ENCODE results near the gene SEL1L3. TPM values are rescaled to one million over a fixed set of nuclear protein-coding genes. Genes with fewer than 3 reads are reported as not detected.

The SEL1L3 gene
- total and polyA plus RNA-seq, 2 donors (not counting 1 experiment from before 2014, with no cell fraction given), result 13.2 to 56.3 TPM

- no peaks in the 10 kb centered on the region for H4K20me1 ChIP-seq (ENCODE audit: control insufficient read depth, extremely low read depth, insufficient read depth, low read length)
- H3K79me2 ChIP-seq (ENCODE audit: control insufficient read depth, insufficient read depth, low read length), result no peaks in the 10 kb centered on the region
- no peak for TF ChIP-seq CTCF (conservative IDR thresholded peaks at IDR 0.05 in 1 of 2, IDR thresholded peaks at IDR 0.05 in 1 of 2; ENCODE audit: low read depth in 1 of 2, low read length in 2 of 2)
- no peak for TF ChIP-seq EZH2 (IDR thresholded peaks at IDR 0.05; ENCODE audit: low read length, missing control alignments)
- H3K9ac ChIP-seq (ENCODE audit: insufficient read depth, low read length), result no peak overlapping the region
- H3K4me1 ChIP-seq (ENCODE audit: control insufficient read depth, extremely low read depth, insufficient read depth, low read length), result no peaks in the 10 kb centered on the region
- no peak overlapping the region for H3K4me2 ChIP-seq (ENCODE audit: extremely low read depth, insufficient read depth, low read length)
- H3K27me3 ChIP-seq (ENCODE audit: control insufficient read depth, insufficient read depth, low read length), result no peaks in the 10 kb centered on the region
- H3K27ac ChIP-seq (ENCODE audit: insufficient read depth, low read length), result no peak overlapping the region
- no peak overlapping the region for H2AFZ ChIP-seq (ENCODE audit: low read length)
- H3K36me3 ChIP-seq (ENCODE audit: control insufficient read depth, insufficient read depth, low read length), result no peaks in the 10 kb centered on the region
- H3K4me3 ChIP-seq (replicated peaks in 1 of 4; ENCODE audit: control extremely low read depth in 1 of 4, insufficient read depth in 1 of 4, low read depth in 3 of 4, low read length in 4 of 4), result no peak overlapping the region
- DNase-seq (ENCODE audit: low read depth in 2 of 2), result no peak
- no peaks in the 10 kb centered on the region for H3K9me3 ChIP-seq (ENCODE audit: control insufficient read depth, insufficient read depth, low read depth, low read length)
Observed at GRCh38 chr4:25809996-25810395, 52.8 kb downstream of the SEL1L3 start.

GRCh38 chr4:25807102-25807728, 55.6 kb downstream of the SEL1L3 start:
- no peak overlapping the region for H3K4me2 ChIP-seq (ENCODE audit: extremely low read depth, insufficient read depth, low read length)
- no peaks in the 10 kb centered on the region for H4K20me1 ChIP-seq (ENCODE audit: control insufficient read depth, extremely low read depth, insufficient read depth, low read length)
- no peak overlapping the region for H3K9ac ChIP-seq (ENCODE audit: insufficient read depth, low read length)
- H3K4me1 ChIP-seq (ENCODE audit: control insufficient read depth, extremely low read depth, insufficient read depth, low read length), result no peaks in the 10 kb centered on the region
- H3K36me3 ChIP-seq (ENCODE audit: control insufficient read depth, insufficient read depth, low read length), result no peaks in the 10 kb centered on the region
- DNase-seq (ENCODE audit: low read depth in 2 of 2), result no peak
- H3K9me3 ChIP-seq (ENCODE audit: control insufficient read depth, insufficient read depth, low read depth, low read length), result no peaks in the 10 kb centered on the region
- TF ChIP-seq CTCF (conservative IDR thresholded peaks at IDR 0.05 in 1 of 2, IDR thresholded peaks at IDR 0.05 in 1 of 2; ENCODE audit: low read depth in 1 of 2, low read length in 2 of 2) (no peak), EZH2 (IDR thresholded peaks at IDR 0.05; ENCODE audit: low read length, missing control alignments) (no peak)
- no peak overlapping the region for H3K27ac ChIP-seq (ENCODE audit: insufficient read depth, low read length)
- H3K4me3 ChIP-seq (replicated peaks in 1 of 4; ENCODE audit: control extremely low read depth in 1 of 4, insufficient read depth in 1 of 4, low read depth in 3 of 4, low read length in 4 of 4), result no peak overlapping the region
- no peak overlapping the region for H2AFZ ChIP-seq (ENCODE audit: low read length)
- H3K27me3 ChIP-seq (ENCODE audit: control insufficient read depth, insufficient read depth, low read length), result no peaks in the 10 kb centered on the region
- H3K79me2 ChIP-seq (ENCODE audit: control insufficient read depth, insufficient read depth, low read length), result no peaks in the 10 kb centered on the region

GRCh38 chr4:25805255-25805860, 57.4 kb downstream of the SEL1L3 start:
- TF ChIP-seq EZH2 (IDR thresholded peaks at IDR 0.05; ENCODE audit: low read length, missing control alignments) (no peak), CTCF (conservative IDR thresholded peaks at IDR 0.05 in 1 of 2, IDR thresholded peaks at IDR 0.05 in 1 of 2; ENCODE audit: low read depth in 1 of 2, low read length in 2 of 2) (no peak)
- Histone ChIP-seq H3K4me2 (ENCODE audit: extremely low read depth, insufficient read depth, low read length) (no peak overlapping the region), H3K79me2 (ENCODE audit: control insufficient read depth, insufficient read depth, low read length) (no peaks in the 10 kb centered on the region), H2AFZ (ENCODE audit: low read length) (no peak overlapping the region), H3K4me1 (ENCODE audit: control insufficient read depth, extremely low read depth, insufficient read depth, low read length) (no peaks in the 10 kb centered on the region), H4K20me1 (ENCODE audit: control insufficient read depth, extremely low read depth, insufficient read depth, low read length) (no peaks in the 10 kb centered on the region), H3K36me3 (ENCODE audit: control insufficient read depth, insufficient read depth, low read length) (no peaks in the 10 kb centered on the region), H3K9me3 (ENCODE audit: control insufficient read depth, insufficient read depth, low read depth, low read length) (no peaks in the 10 kb centered on the region), H3K27me3 (ENCODE audit: control insufficient read depth, insufficient read depth, low read length) (no peaks in the 10 kb centered on the region), H3K9ac (ENCODE audit: insufficient read depth, low read length) (no peak overlapping the region), H3K4me3 (replicated peaks in 1 of 4; ENCODE audit: control extremely low read depth in 1 of 4, insufficient read depth in 1 of 4, low read depth in 3 of 4, low read length in 4 of 4) (no peak overlapping the region), H3K27ac (ENCODE audit: insufficient read depth, low read length) (no peak overlapping the region)
- no peak for DNase-seq (ENCODE audit: low read depth in 2 of 2)
